ENCODE measurements around the gene ENO2.

GRCh38 chr12:6960593-6961277, 46.4 kb downstream of the ENO2 start:
- TF ChIP-seq CTCF (IDR thresholded peaks at IDR 0.05; ENCODE audit: insufficient read depth, low read length) (no peak), POLR2AphosphoS5 (IDR thresholded peaks at IDR 0.05; ENCODE audit: low read depth) (no peak; the same call in 1 of the 2 replicates), GABPA (IDR thresholded peaks at IDR 0.05; ENCODE audit: low read depth) (no peak), REST (IDR thresholded peaks at IDR 0.05; ENCODE audit: insufficient replicate concordance, low read depth) (no peak)
